Kidney (tissue), 14 donors: ENCODE results near the gene CLASP1. TPM values are rescaled to one million over a fixed set of nuclear protein-coding genes. Genes with fewer than 3 reads are reported as not detected.

Experiments
- DNase-seq, 5 donors: peaks; one replicate each; pipeline ENCODE4 v3.0.0-alpha.2; 2013 to 2020
- FAIRE-seq: peaks from 2 replicates; lab custom pipeline; 2012; peaks lifted over from hg19 to GRCh38; lab: Jason Lieb, UNC
- H3K27ac ChIP-seq, 2 donors: one replicate each; pipeline ENCODE4 v1.7.0; 2013; ENCODE audit warnings: low read depth in 2 of 2, low read length in 2 of 2, inconsistent platforms in 1 of 2
- H3K27me3 ChIP-seq: one replicate; pipeline ENCODE4 v1.7.1; 2013; ENCODE audit warnings: low read length, inconsistent platforms; ENCODE audit not compliant: control insufficient read depth, insufficient read depth
- H3K36me3 ChIP-seq, 3 donors: one replicate each; pipeline versions ENCODE4 v1.7.0 to v1.7.1; 2013; ENCODE audit warnings: low read length in 3 of 3, control low read depth in 1 of 3, inconsistent platforms in 1 of 3; ENCODE audit not compliant: insufficient read depth in 3 of 3, control insufficient read depth in 2 of 3
- H3K4me1 ChIP-seq, 3 donors: one replicate each; pipeline versions ENCODE4 v1.7.0 to v1.7.1; 2013; ENCODE audit warnings: low read length in 3 of 3, inconsistent platforms in 1 of 3, low read depth in 1 of 3; ENCODE audit not compliant: control insufficient read depth in 2 of 3, insufficient read depth in 2 of 3
- H3K4me3 ChIP-seq, 3 donors: one replicate each; pipeline versions ENCODE4 v1.7.0 to v1.8.1; 2013; ENCODE audit warnings: low read length in 3 of 3, control low read depth in 1 of 3, inconsistent platforms in 1 of 3
- H3K9ac ChIP-seq, 3 donors: one replicate each; pipeline versions ENCODE4 v1.7.0 to v1.7.1; 2013; ENCODE audit warnings: low read length in 3 of 3, control low read depth in 1 of 3, inconsistent platforms in 1 of 3
- H3K9me3 ChIP-seq, 3 donors: one replicate each; pipeline versions ENCODE4 v1.7.0 to v1.7.1; 2013; ENCODE audit warnings: low read length in 3 of 3, control low read depth in 1 of 3, inconsistent platforms in 1 of 3; ENCODE audit not compliant: control insufficient read depth in 2 of 3, insufficient read depth in 1 of 3
- CTCF ChIP-seq: IDR thresholded peaks from 3 replicates; pipeline ENCODE4 v1.5.1; 2012; ENCODE audit warnings: mild to moderate bottlenecking, moderate library complexity, borderline replicate concordance; ENCODE audit not compliant: insufficient read depth; ENCODE audit errors: extremely low read depth
- intact Hi-C: fragments of 100-400 bp; cut with DNase I; formaldehyde crosslinking; loops from one replicate; pipeline ENCODE4 v1.11.1; 2022
- polyA plus RNA-seq: library from polyadenylated mRNA; stranded (reverse); fragments of 350-450 nt; fragmentation: Illumina TruSeq; extraction: RNeasy Lipid Tissue Mini Kit (QIAGEN cat#74804); gene quantifications from one replicate; pipeline ENCODE4 v1.2.3, GENCODE V29; 2014; ENCODE audit warnings: low read depth, low replicate concordance; ENCODE audit not compliant: insufficient read depth
- total RNA-seq: library from RNA; stranded (reverse); fragmentation: NEBNext Ultra II Directional; extraction: Animal tissue kit (Norgen Biotek cat#: 25700); gene quantifications from one replicate; pipeline ENCODE4 v1.2.1, GENCODE V29; 2021
- donor health status: control.
- donor health status: control.
- donor health status: control.
- donor health status: control.
- donor health status: control.
- donor health status: DM: yes; HTN: yes; CAD: no.
- donor health status: Normal renal cell carcinoma (clear cell type).

The CLASP1 gene
- total and polyA plus RNA-seq, 2 donors from 2014 or later, result 6.8 to 71.5 TPM

- Histone ChIP-seq H3K36me3 (no peaks in the 10 kb centered on the region), H3K4me1 (no peaks in the 10 kb centered on the region), H3K9ac (no peak overlapping the region), H3K9me3 (no peaks in the 10 kb centered on the region), H3K27me3 (no peaks in the 10 kb centered on the region), H3K4me3 (no peak overlapping the region), H3K27ac (no peak overlapping the region)
- intact Hi-C loops, result no loop called here
- DNase-seq (no peak), FAIRE-seq (no peak)
- TF ChIP-seq CTCF, result no peak
Observed at GRCh38 chr2:121664713-121665112, 15.5 kb upstream of the CLASP1 start.

GRCh38 chr2:121664086-121664485 is 14.8 kb upstream of the CLASP1 start:
- no peak overlapping the region for H3K9ac ChIP-seq
- H3K9me3 ChIP-seq, result no peaks in the 10 kb centered on the region
- no peak for TF ChIP-seq CTCF
- no peaks in the 10 kb centered on the region for H3K4me1 ChIP-seq
- H3K27ac ChIP-seq, result no peak overlapping the region
- H3K4me3 ChIP-seq, result no peak overlapping the region
- no peak for DNase-seq
- no peaks in the 10 kb centered on the region for H3K27me3 ChIP-seq
- FAIRE-seq, result no peak
- no peaks in the 10 kb centered on the region for H3K36me3 ChIP-seq
- intact Hi-C loops, result no loop called here

- Histone ChIP-seq H3K9ac (no peak overlapping the region), H3K27me3 (no peaks in the 10 kb centered on the region), H3K27ac (no peak overlapping the region), H3K36me3 (no peaks in the 10 kb centered on the region), H3K4me1 (no peaks in the 10 kb centered on the region), H3K9me3 (no peaks in the 10 kb centered on the region), H3K4me3 (no peak overlapping the region)
- TF ChIP-seq CTCF, result no peak
- DNase-seq (no peak), FAIRE-seq (no peak)
- intact Hi-C loops, result no loop called here
Observed at GRCh38 chr2:121663434-121663833, 14.2 kb upstream of the CLASP1 start.

GRCh38 chr2:121662656-121663055 is 13.4 kb upstream of the CLASP1 start:
- no peak for TF ChIP-seq CTCF
- Histone ChIP-seq H3K9ac (no peak overlapping the region), H3K9me3 (no peaks in the 10 kb centered on the region), H3K36me3 (no peaks in the 10 kb centered on the region), H3K27ac (no peak overlapping the region), H3K4me1 (no peaks in the 10 kb centered on the region), H3K27me3 (no peaks in the 10 kb centered on the region), H3K4me3 (no peak overlapping the region)
- no peak for FAIRE-seq
- intact Hi-C loops, result no loop called here
- no peak for DNase-seq
